Epithelial cell of prostate (primary cell): ENCODE data around the gene FBXL13.
A peak's percentile ranks its signal among the peaks of the same experiment; 100 is the strongest.
"Not testable (repeated sequence)": the region's sequence is repeated elsewhere in the genome, so short reads cannot be mapped to it uniquely, and the experiment has no call there.

ENCODE experiments used
- DNase-seq: peaks from one replicate; pipeline ENCODE4 v3.0.0-alpha.2; 2011; ENCODE audit warnings: low read depth, low spot score
- H3K27ac ChIP-seq: fragments of 450-650 bp; 2 replicates; pipeline ENCODE4 v1.5.1; 2017; ENCODE audit warnings: mild to moderate bottlenecking

Gene FBXL13

DNA sequence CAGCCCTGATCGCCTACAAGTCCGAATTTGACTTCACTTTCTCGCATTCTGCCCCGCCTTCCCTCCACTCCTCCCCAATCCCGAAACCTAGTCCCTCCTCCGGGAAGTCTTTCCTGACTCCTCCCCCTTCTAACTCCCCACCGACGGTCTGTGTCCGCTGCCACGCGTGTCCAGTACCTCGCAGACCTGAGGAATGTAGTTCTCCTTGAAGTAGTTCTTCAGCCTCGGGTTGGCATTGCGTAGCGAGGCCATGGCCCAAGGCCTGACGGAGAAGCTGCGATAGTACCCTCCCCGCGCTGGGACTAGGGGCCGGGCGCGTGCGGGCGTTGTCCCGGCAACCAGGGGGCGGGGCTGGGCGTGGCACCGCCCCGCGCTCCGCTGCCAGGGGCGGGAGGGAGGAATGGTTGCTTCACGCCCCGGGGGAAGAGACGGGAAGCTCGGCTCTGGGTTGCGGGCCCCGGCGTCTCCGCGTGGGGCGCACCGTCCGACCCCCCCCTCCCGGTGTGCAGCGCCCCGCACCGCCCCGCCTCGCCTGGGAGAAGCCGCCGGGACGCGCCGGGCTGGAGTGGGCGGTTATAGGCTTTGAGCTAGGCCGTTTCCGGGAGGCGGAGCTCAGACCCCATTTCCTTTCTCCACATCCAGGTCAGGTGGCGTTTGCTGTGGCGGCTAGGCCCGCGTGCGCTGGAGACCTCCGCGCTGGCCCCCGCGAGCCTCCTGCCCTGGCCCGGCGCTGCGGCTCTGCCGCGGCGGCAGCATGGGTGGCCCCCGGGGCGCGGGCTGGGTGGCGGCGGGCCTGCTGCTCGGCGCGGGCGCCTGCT is at the start of gene FBXL13, which contains the start of gene ARMC10:
TSS of gene FBXL13 (minus strand) at position 278 of the 818 bp plus-strand sequence.
TSS of gene ARMC10 (plus strand) at position 622 of the 818 bp plus-strand sequence. CDS start at position 755, 133 bp downstream.
- H3K27ac ChIP-seq = peak within 1 kb of the TSS; percentile 92
- DNase-seq = peak; percentile 66

DNA sequence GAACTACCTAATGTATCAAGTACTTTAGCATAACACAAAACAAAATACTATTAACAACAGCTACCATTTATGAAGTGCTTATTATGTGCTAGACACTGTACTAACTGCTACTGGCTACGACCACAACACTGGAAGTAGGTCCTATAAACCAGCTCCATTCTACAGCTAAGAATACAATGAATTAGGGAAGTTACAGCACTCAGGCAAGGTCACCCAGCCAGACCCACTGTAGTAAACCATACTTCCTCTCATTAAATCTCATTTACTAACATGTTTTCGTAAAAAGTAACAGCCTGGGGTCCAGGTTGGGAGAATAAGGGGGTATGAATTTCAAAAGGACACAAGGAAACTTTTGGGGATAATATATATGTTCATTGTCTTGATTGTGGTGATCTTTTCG is 48.9 kb upstream of the FBXL13 start:
- H3K27ac ChIP-seq = no peak overlapping the region

GRCh38 chr7:103121641-103122040 is 47.0 kb upstream of the FBXL13 start:
- no peak overlapping the region for H3K27ac ChIP-seq
- no peak for DNase-seq

More for the DNA sequence above, 48.9 kb upstream of the FBXL13 start:
- no peak for DNase-seq

DNA sequence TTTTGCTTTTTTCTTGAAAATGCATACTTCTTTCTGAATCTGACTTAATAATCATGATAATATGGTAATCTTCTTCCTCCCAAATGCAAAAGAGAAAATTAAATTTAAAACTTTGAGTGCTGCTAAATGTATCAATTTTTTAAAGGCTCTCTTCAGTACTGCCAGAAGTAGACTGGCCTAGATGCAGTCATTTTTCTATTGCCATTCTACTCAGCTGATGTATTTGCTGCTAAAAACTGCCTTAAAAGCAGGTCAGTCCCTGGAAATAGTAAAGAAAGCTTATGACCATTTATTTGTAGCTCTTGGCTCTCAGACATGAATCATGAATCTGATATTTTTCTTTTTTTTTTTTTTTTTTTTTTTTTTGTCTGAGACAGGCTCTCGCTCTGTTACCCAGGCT is 45.8 kb upstream of the FBXL13 start:
- H3K27ac ChIP-seq = no peak overlapping the region
- no peak for DNase-seq

DNA sequence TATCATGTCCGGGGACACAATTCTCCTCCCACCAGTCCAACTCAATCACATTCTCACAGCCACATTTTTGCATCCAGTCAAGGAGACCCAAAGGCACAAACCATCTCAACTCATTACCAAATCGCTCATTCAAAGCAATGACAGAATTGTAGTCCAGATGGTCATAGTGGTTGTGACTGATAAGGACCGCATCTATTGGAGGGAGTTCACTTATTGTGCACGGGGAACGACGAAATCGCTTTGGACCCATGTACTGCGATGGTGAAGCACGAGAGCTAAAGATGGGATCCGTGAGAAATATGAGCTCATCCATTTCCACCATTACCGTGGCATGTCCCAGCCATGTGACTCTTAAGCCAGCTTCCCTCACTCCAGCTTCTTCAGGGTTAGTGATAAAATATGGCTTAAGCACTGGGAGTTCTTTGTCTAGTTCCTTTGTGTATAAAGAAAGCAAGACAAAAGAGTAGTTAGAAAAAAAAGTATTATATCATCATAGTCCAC is 45.2 kb upstream of the FBXL13 start:
- DNase-seq = no peak
- H3K27ac ChIP-seq = no peak overlapping the region

DNA sequence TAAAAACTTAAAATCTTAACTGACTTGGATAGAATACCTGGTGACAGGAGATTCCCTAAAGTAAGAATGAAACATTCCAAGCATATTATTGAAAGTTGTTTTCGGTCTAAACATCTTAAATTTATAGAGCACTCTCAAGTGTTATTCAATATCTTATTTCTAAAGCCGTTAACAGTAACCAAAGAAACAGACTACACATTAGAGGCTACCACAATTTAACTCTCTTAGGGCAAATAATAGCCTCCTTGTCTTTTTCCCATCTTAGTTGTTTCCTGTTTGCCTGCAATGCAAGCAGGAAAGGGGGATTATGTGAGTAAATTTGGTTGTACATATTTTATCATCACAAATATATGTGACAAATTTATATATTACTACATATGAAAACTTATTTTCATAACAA is 42.9 kb upstream of the FBXL13 start:
- H3K27ac ChIP-seq = no peak overlapping the region
- DNase-seq = no peak

GRCh38 chr7:103116991-103117390 is 42.4 kb upstream of the FBXL13 start:
- DNase-seq = no peak

DNA sequence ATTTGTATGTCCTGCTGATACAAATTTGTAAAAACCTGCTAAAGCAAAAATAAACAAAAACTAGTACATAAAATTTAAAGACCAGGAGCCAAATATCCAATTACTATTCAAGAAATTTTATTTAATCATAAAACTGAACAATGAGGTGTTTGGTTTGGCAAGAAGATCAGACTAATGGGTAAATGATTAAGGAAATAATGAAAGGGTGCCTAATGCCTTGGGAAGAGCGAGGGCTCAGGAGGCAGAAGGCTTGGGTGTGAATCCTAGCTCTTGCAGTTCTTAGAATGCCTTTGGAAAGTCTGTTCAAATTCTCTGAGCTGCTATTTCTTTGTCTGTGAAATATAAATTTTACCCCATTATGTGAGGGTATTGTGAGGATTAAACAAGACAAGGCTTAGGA is 41.9 kb upstream of the FBXL13 start:
- no peak for DNase-seq
- no peak overlapping the region for H3K27ac ChIP-seq

More at GRCh38 chr7:103116991-103117390, 42.4 kb upstream of the FBXL13 start:
- no peak overlapping the region for H3K27ac ChIP-seq

- DNase-seq = no peak
These were observed 41.2 kb upstream of the FBXL13 start for GRCh38 chr7:103115771-103116170.

GRCh38 chr7:103114576-103115008 is 40.0 kb upstream of the FBXL13 start:
- no peak for DNase-seq
- no peak overlapping the region for H3K27ac ChIP-seq

More at GRCh38 chr7:103115771-103116170, 41.2 kb upstream of the FBXL13 start:
- H3K27ac ChIP-seq = no peak overlapping the region

- H3K27ac ChIP-seq = peak overlapping the region; percentile 61
- DNase-seq = peak; percentile 73
These were observed 38.6 kb upstream of the FBXL13 start for GRCh38 chr7:103113164-103113563.

- DNase-seq, H3K27ac ChIP-seq: not testable (repeated sequence)
These were observed 32.1 kb upstream of the FBXL13 start for GRCh38 chr7:103106703-103107070.

- H3K27ac ChIP-seq = no peak overlapping the region
- no peak for DNase-seq
These were observed 31.6 kb upstream of the FBXL13 start for GRCh38 chr7:103106005-103106702.

DNA sequence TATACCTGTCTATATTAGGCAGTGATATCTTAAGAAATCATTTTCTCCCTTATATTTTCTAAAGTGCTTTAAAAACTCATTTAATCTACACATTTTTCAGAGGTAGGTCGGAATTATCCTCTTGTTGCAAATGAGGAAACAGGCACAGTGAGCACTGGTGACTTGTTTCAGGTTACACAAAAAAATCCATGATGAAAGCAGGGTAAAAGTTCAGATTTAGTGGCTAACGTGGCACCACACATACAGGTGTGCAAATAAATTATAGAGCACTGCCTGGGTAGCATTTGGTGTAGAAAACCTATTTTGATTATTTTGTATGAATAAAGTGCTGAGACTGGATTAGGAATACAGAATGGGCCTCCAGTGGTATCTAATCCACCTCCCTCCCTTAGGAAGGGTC is 26.9 kb upstream of the FBXL13 start:
- H3K27ac ChIP-seq = no peak overlapping the region
- no peak for DNase-seq

DNA sequence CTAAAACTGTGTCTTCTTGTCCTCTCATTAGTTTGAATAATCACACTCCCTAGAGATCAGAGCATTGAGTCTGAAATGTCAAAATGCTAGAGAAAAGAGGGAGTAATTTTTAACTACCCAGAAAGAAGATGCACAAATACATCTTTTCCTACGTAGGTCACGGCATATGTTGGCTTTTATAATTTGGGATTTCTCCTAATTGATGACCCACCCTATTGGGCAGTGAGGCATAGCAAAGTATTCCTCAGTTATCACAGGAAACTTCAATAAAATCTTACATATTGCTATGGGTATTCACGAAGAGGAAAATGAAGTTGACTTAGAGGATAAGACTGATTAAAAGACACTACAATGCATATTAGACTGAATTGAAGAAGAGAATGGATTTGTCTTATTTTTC is 25.8 kb upstream of the FBXL13 start:
- no peak overlapping the region for H3K27ac ChIP-seq
- no peak for DNase-seq

DNA sequence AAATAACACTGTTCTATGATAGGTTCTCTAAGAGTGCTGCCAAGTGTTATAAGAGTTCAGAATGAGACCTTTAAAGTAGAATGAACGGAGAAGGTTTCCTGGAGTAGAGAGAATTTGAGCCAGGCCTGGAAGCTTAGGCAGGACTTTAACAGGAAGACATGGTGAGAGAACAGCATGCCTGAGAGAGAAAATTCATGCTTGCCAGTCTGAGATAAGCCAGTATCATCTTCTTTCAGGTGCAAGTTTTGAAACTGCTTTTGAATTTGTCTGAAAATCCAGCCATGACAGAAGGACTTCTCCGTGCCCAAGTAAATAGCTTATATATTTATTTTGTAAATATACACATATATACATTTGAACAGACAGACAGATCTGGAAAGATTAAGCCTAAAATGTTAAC is 22.4 kb upstream of the FBXL13 start:
- DNase-seq = no peak
- no peak overlapping the region for H3K27ac ChIP-seq

- not testable (repeated sequence) for DNase-seq, H3K27ac ChIP-seq
These were observed 21.0 kb upstream of the FBXL13 start for GRCh38 chr7:103095558-103095957.

- no peak overlapping the region for H3K27ac ChIP-seq
- DNase-seq = no peak
These were observed 19.5 kb upstream of the FBXL13 start for GRCh38 chr7:103094102-103094501.

DNA sequence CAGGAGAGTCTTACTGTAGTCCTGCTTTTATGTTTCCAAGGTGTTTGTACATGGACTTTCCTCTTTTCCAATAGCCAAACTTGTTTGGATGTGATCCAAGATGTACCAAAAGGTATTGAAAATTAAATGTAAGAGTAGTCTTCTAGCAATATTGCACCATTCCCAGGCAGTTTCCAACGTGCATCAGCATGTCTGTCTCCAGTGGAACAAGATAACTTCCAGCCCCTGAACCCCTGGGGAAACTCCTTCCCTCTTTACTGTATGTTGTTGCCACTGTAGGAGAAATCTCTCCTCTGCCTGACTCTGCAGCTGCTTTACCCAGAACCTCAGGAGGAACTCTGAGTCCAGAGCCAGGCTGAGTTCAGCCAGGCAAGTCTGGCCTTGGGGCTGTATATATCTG is 18.8 kb upstream of the FBXL13 start:
- no peak overlapping the region for H3K27ac ChIP-seq
- DNase-seq = no peak

GRCh38 chr7:103092321-103092720 is 17.7 kb upstream of the FBXL13 start:
- DNase-seq, H3K27ac ChIP-seq: not testable (repeated sequence)

DNA sequence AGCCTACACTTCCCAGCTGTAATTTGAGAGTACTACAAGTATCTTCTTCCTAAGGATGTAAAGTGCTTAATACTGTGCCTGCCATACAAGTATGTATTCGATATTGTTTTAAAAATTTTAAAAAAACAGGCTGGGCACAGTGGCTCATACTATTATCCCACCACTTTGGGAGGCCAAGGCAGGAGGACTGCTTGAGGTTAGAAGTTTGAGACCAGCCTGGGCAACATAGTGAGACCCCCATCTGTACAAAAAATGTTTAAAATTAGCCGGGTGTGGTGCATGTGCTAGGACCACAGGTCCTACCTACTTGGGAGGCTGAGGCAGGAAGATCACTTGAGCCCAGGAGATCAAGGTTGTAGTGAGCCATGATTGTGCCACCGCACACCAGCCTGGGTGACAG is 8.6 kb upstream of the FBXL13 start:
- no peak for DNase-seq
- H3K27ac ChIP-seq = no peak overlapping the region
